K562 (cell line): ENCODE measurements around the gene PRR11. TPM values are rescaled to one million over a fixed set of nuclear protein-coding genes. Genes with fewer than 3 reads are reported as not detected.

Experiments used
- CHAMP1 ChIP-seq: fragments of 450-650 bp; IDR thresholded peaks from 2 replicates; pipeline ENCODE4 v1.6.1; 2016; ENCODE audit warnings: mild to moderate bottlenecking
- HDGF ChIP-seq: fragments of 450-650 bp; IDR thresholded peaks from 2 replicates; pipeline ENCODE4 v1.6.1; 2016
- HOXB6 ChIP-seq: fragments of 250-450 bp; sonication (Bioruptor Pico); IDR thresholded peaks from 2 replicates; pipeline ENCODE4 v1.5.1; 2022; ENCODE audit warnings: mild to moderate bottlenecking, borderline replicate concordance
- MAFK ChIP-seq: IDR thresholded peaks from 2 replicates; pipeline ENCODE4 v1.6.1; 2011; ENCODE audit warnings: low read length, improper control_type of control experiment
- NFRKB ChIP-seq: fragments of 450-650 bp; IDR thresholded peaks from 2 replicates; pipeline ENCODE4 v1.6.1; 2016; ENCODE audit warnings: low read depth
- ZNF143 ChIP-seq: sonication (generic); formaldehyde crosslinking; IDR thresholded peaks from 2 replicates; pipeline ENCODE4 v1.9.0; 2022; ENCODE audit warnings: mild to moderate bottlenecking, missing genetic modification reagents
- ZSCAN29 ChIP-seq: fragments of 450-650 bp; IDR thresholded peaks from 2 replicates; pipeline ENCODE4 v1.6.1; 2017
- polyA plus RNA-seq, 8 experiments: library from polyadenylated mRNA; depleted of rRNA in 4 of 8; stranded (reverse) in 5 of 8; unstranded in 3 of 8; fragments of >200 nt; fragmentation: Nextera tagmentation in 2 of 8; fragmentation: Illumina TruSeq in 1 of 8; extraction: Ambion mirVana in 2 of 8; extraction: Trizol in 1 of 8; gene quantifications; 2 replicates each; pipeline versions ENCODE4 v1.2.1 to v1.2.3, GENCODE V29; 2011 to 2014; ENCODE audit warnings: inconsistent platforms in 1 of 8, missing spikeins in 1 of 8
- total RNA-seq, 7 experiments: library from RNA; depleted of rRNA in 6 of 7; stranded (reverse); fragments of >200 nt in 6 of 7; fragmentation: Illumina TruSeq in 2 of 7; extraction: Trizol in 2 of 7; gene quantifications; 2 replicates each; pipeline versions ENCODE4 v1.2.1 to v1.2.3, GENCODE V29; 2011 to 2021; ENCODE audit warnings: low replicate concordance in 1 of 7
- TF ChIP-seq, protein P1 (sequence below), 2 experiments: fragments of 450-650 bp in 1 of 2; sonication (generic) in 1 of 2; formaldehyde crosslinking in 1 of 2; IDR thresholded peaks; 2 replicates each; pipeline versions ENCODE4 v1.7.1 to v1.9.0; 2016 to 2022; ENCODE audit warnings: inconsistent platforms in 1 of 2, mild to moderate bottlenecking in 1 of 2, missing genetic modification reagents in 1 of 2

PRR11 gene
- total and polyA plus RNA-seq, 9 of the 15 experiments (the other 6 are each of a cell fraction or from before 2014, with no cell fraction given) = 13.3 to 75.2 (median 46.4) TPM

GRCh38 chr17:59107306-59107670 is 48.3 kb upstream of the PRR11 start (continued):
- TF ChIP-seq HOXB6 (0 out of 2 replicates have a peak, but pooled peaks have one; percentile 61), HDGF (no peak), CHAMP1 (no peak), NFRKB (0 out of 2 replicates have a peak, but pooled peaks have one; percentile 21), ZNF143 (CRISPR knock-in tag) (no peak), MAFK (no peak), ZSCAN29 (peak; percentile 68; the same call in 1 of the 2 replicates)
- TF ChIP-seq, protein P1, sequence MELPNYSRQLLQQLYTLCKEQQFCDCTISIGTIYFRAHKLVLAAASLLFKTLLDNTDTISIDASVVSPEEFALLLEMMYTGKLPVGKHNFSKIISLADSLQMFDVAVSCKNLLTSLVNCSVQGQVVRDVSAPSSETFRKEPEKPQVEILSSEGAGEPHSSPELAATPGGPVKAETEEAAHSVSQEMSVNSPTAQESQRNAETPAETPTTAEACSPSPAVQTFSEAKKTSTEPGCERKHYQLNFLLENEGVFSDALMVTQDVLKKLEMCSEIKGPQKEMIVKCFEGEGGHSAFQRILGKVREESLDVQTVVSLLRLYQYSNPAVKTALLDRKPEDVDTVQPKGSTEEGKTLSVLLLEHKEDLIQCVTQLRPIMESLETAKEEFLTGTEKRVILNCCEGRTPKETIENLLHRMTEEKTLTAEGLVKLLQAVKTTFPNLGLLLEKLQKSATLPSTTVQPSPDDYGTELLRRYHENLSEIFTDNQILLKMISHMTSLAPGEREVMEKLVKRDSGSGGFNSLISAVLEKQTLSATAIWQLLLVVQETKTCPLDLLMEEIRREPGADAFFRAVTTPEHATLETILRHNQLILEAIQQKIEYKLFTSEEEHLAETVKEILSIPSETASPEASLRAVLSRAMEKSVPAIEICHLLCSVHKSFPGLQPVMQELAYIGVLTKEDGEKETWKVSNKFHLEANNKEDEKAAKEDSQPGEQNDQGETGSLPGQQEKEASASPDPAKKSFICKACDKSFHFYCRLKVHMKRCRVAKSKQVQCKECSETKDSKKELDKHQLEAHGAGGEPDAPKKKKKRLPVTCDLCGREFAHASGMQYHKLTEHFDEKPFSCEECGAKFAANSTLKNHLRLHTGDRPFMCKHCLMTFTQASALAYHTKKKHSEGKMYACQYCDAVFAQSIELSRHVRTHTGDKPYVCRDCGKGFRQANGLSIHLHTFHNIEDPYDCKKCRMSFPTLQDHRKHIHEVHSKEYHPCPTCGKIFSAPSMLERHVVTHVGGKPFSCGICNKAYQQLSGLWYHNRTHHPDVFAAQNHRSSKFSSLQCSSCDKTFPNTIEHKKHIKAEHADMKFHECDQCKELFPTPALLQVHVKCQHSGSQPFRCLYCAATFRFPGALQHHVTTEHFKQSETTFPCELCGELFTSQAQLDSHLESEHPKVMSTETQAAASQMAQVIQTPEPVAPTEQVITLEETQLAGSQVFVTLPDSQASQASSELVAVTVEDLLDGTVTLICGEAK (IDR thresholded peaks at IDR 0.05) = peak; percentile 29; the same call in 1 of the 2 replicates
- TF ChIP-seq, protein P1 (CRISPR knock-in tag; IDR thresholded peaks at IDR 0.05) = no peak
- TF ChIP-seq, all 486 proteins: peak for 36
